ENCODE data around the gene PROSER1.
"Not testable (repeated sequence)": the region's sequence is repeated elsewhere in the genome, so short reads cannot be mapped to it uniquely, and the experiment has no call there.

The PROSER1 gene

GRCh38 chr13:39032150-39032549 is 5.7 kb downstream of the PROSER1 start:
- in situ Hi-C loops (cut with MboI; ENCODE audit: low sequenced_read_pairs) = no loop called here

- in situ Hi-C loops (cut with MboI; ENCODE audit: low sequenced_read_pairs) = no loop called here
These were observed 12.5 kb downstream of the PROSER1 start for GRCh38 chr13:39025433-39025839.

GRCh38 chr13:39023761-39024160 is 14.1 kb downstream of the PROSER1 start:
- in situ Hi-C loops (cut with MboI; ENCODE audit: low sequenced_read_pairs) = no loop called here

- in situ Hi-C loops (cut with MboI; ENCODE audit: low sequenced_read_pairs) = no loop called here
These were observed 14.6 kb downstream of the PROSER1 start for GRCh38 chr13:39023316-39023715.

- in situ Hi-C loops (cut with MboI; ENCODE audit: low sequenced_read_pairs) = no loop called here
These were observed 16.9 kb downstream of the PROSER1 start for GRCh38 chr13:39020853-39021462.

- in situ Hi-C loops (cut with MboI; ENCODE audit: low sequenced_read_pairs) = no loop called here
These were observed 21.1 kb downstream of the PROSER1 start for GRCh38 chr13:39016787-39017186.

GRCh38 chr13:39016087-39016486 is 21.8 kb downstream of the PROSER1 start:
- in situ Hi-C loops (cut with MboI; ENCODE audit: low sequenced_read_pairs) = no loop called here

- in situ Hi-C loops (cut with MboI; ENCODE audit: low sequenced_read_pairs) = no loop called here
These were observed 24.4 kb downstream of the PROSER1 start for GRCh38 chr13:39013462-39013861.

GRCh38 chr13:39012608-39013007 is 25.3 kb downstream of the PROSER1 start:
- in situ Hi-C loops (cut with MboI; ENCODE audit: low sequenced_read_pairs) = no loop called here

- in situ Hi-C loops (cut with MboI; ENCODE audit: low sequenced_read_pairs) = not testable (repeated sequence)
These were observed 31.3 kb downstream of the PROSER1 start for GRCh38 chr13:39006371-39007111.

- in situ Hi-C loops (cut with MboI; ENCODE audit: low sequenced_read_pairs) = no loop called here
These were observed 39.1 kb downstream of the PROSER1 start for GRCh38 chr13:38998739-38999138.

- in situ Hi-C loops (cut with MboI; ENCODE audit: low sequenced_read_pairs) = no loop called here
These were observed 44.5 kb downstream of the PROSER1 start for GRCh38 chr13:38993381-38993780.

GRCh38 chr13:38990693-38991092 is 47.2 kb downstream of the PROSER1 start, which contains the start of gene STOML3:
Gene STOML3 (minus strand): TSS chr13:38990831. CDS start chr13:38990721, 110 bp downstream.
- in situ Hi-C loops (cut with MboI; ENCODE audit: low sequenced_read_pairs) = no loop called here

- in situ Hi-C loops (cut with MboI; ENCODE audit: low sequenced_read_pairs) = no loop called here
These were observed 56.8 kb downstream of the PROSER1 start for GRCh38 chr13:38981096-38981495.

- in situ Hi-C loops (cut with MboI; ENCODE audit: low sequenced_read_pairs) = no loop called here
These were observed 57.2 kb downstream of the PROSER1 start for GRCh38 chr13:38980750-38981078.

GRCh38 chr13:38979891-38980749 is 57.8 kb downstream of the PROSER1 start:
- in situ Hi-C loops (cut with MboI; ENCODE audit: low sequenced_read_pairs) = no loop called here

- in situ Hi-C loops (cut with MboI; ENCODE audit: low sequenced_read_pairs) = no loop called here
These were observed 67.4 kb downstream of the PROSER1 start for GRCh38 chr13:38970380-38971051.

GRCh38 chr13:38969187-38969586 is 68.7 kb downstream of the PROSER1 start:
- in situ Hi-C loops (cut with MboI; ENCODE audit: low sequenced_read_pairs) = no loop called here

- in situ Hi-C loops (cut with MboI; ENCODE audit: low sequenced_read_pairs) = no loop called here
These were observed 70.4 kb downstream of the PROSER1 start for GRCh38 chr13:38967446-38967845.

- in situ Hi-C loops (cut with MboI; ENCODE audit: low sequenced_read_pairs) = no loop called here
These were observed 72.6 kb downstream of the PROSER1 start for GRCh38 chr13:38965281-38965680.

- in situ Hi-C loops (cut with MboI; ENCODE audit: low sequenced_read_pairs) = no loop called here
These were observed 77.7 kb downstream of the PROSER1 start for GRCh38 chr13:38960175-38960574.

Measured in HL-60/S4 (cell line).